Measurements from ENCODE around the gene TTC22.

Gene TTC22

GRCh38 chr1:54764922-54765561, 36.1 kb downstream of the TTC22 start:
- Histone ChIP-seq H3K27ac (ENCODE audit: low read length) (peak overlapping the region; percentile 41), H3K9ac (ENCODE audit: low read length in 2 of 2) (peak overlapping the region; percentile 68 to 76)

GRCh38 chr1:54764133-54764921, 36.8 kb downstream of the TTC22 start, which contains the start of gene PARS2:
Gene PARS2, minus strand, starts transcription at chr1:54764523. Its CDS starts 5,362 bp downstream, at chr1:54759161.
- Histone ChIP-seq H3K4me1 (ENCODE audit: control insufficient read depth, insufficient read depth, low read length) (peaks cover 13% of the 10 kb centered on the region), H3K27ac (ENCODE audit: low read length) (peak within 1 kb of the TSS; percentile 58), H3K4me3 (ENCODE audit: low read length in 2 of 2) (peak within 1 kb of the TSS; percentile 96 to 98), H3K36me3 (ENCODE audit: control insufficient read depth in 2 of 2, insufficient read depth in 2 of 2, low read length in 2 of 2) (no peaks in the 10 kb centered on the region), H3K9ac (ENCODE audit: low read length in 2 of 2) (peak within 1 kb of the TSS; percentile 86 to 87), H3K27me3 (ENCODE audit: control insufficient read depth in 1 of 2, insufficient read depth in 2 of 2, low read length in 2 of 2) (no peaks in the 10 kb centered on the region), H3K9me3 (ENCODE audit: control insufficient read depth in 2 of 2, low read length in 2 of 2) (no peaks in the 10 kb centered on the region)

More at GRCh38 chr1:54764922-54765561, 36.1 kb downstream of the TTC22 start:
- no peaks in the 10 kb centered on the region for H3K36me3 ChIP-seq (ENCODE audit: control insufficient read depth in 2 of 2, insufficient read depth in 2 of 2, low read length in 2 of 2)
- H3K9me3 ChIP-seq (ENCODE audit: control insufficient read depth in 2 of 2, low read length in 2 of 2) = no peaks in the 10 kb centered on the region
- H3K4me3 ChIP-seq (ENCODE audit: low read length in 2 of 2) = peak overlapping the region; percentile 87 to 98
- no peaks in the 10 kb centered on the region for H3K27me3 ChIP-seq (ENCODE audit: control insufficient read depth in 1 of 2, insufficient read depth in 2 of 2, low read length in 2 of 2)
- peaks cover 13% of the 10 kb centered on the region for H3K4me1 ChIP-seq (ENCODE audit: control insufficient read depth, insufficient read depth, low read length)

GRCh38 chr1:54763816-54764132, 37.3 kb downstream of the TTC22 start:
- Histone ChIP-seq H3K27me3 (ENCODE audit: control insufficient read depth in 1 of 2, insufficient read depth in 2 of 2, low read length in 2 of 2) (no peaks in the 10 kb centered on the region), H3K9me3 (ENCODE audit: control insufficient read depth in 2 of 2, low read length in 2 of 2) (no peaks in the 10 kb centered on the region), H3K4me1 (ENCODE audit: control insufficient read depth, insufficient read depth, low read length) (peaks cover 13% of the 10 kb centered on the region), H3K27ac (ENCODE audit: low read length) (peak overlapping the region; percentile 58), H3K36me3 (ENCODE audit: control insufficient read depth in 2 of 2, insufficient read depth in 2 of 2, low read length in 2 of 2) (peaks cover 0 to 2% of the 10 kb centered on the region in 2 donors), H3K9ac (ENCODE audit: low read length in 2 of 2) (peak overlapping the region; percentile 86 to 87), H3K4me3 (ENCODE audit: low read length in 2 of 2) (peak overlapping the region; percentile 96 to 98)

GRCh38 chr1:54758678-54759348, 42.3 kb downstream of the TTC22 start:
- Histone ChIP-seq H3K4me1 (ENCODE audit: control insufficient read depth, insufficient read depth, low read length) (peaks cover 8% of the 10 kb centered on the region), H3K4me3 (ENCODE audit: low read length in 2 of 2) (no peak overlapping the region), H3K9me3 (ENCODE audit: control insufficient read depth in 2 of 2, low read length in 2 of 2) (no peaks in the 10 kb centered on the region), H3K36me3 (ENCODE audit: control insufficient read depth in 2 of 2, insufficient read depth in 2 of 2, low read length in 2 of 2) (peaks cover 20 to 26% of the 10 kb centered on the region in 2 donors), H3K27me3 (ENCODE audit: control insufficient read depth in 1 of 2, insufficient read depth in 2 of 2, low read length in 2 of 2) (no peaks in the 10 kb centered on the region), H3K9ac (ENCODE audit: low read length in 2 of 2) (no peak overlapping the region), H3K27ac (ENCODE audit: low read length) (no peak overlapping the region)

DNA sequence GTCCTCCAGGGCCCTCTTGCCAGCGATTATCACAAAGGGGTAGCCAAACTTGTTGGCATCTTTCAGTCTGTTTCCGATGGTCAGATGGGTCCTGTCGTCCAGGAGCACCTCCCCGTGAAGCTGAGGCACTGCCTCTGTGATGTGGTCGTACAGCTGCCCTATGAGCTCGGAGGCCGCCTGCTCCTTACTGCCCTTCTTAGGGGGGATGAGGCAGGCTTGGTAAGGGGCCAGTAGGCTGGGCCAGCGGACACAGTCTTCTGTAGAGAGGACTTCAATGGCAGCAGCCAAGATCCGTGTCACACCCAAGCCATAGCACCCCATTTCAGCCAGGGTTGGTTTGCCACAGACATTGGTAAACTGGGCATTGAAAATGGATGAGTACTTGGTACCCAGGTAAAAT, 43.3 kb downstream of the TTC22 start:
- H3K9ac ChIP-seq (ENCODE audit: low read length in 2 of 2) = no peak overlapping the region

DNA sequence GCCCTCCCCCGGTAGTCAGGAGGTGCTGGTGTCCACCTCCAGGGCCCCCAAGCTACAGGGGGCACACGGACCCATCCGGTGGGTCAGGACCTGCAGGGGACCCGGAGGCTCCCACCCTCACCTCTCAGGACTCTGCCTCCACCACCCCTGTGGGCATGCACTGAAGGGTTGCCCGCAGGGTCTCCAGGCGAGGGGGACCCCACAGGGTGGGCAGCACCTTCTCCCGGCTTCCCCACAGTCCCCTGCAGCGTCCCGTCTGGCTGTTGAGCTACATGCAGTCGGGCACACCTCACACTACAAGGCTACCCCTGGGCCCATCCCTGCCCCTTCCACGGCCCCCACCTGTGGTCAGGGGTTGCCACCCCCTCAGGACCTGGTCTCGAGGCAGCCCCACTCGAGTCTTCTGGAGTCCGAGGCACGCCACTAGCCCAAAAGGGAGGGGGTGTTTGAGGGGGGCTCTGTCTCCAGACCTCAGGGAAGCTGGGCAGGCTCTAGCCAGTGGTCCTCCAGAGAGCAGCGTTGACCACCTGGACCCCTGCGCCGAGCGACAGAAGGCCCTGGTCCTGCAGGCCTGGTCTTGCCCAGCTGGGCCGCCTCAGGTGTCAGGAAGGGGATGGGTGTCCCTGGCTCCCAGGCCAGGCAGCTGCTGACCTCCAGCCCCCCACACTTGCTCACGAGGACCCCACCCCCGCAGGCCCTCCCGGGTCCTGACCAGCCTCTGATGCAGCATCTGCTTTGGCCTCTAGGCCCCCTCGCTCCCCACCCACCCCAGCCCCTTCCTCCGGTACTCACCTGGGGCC, 46.4 kb downstream of the TTC22 start:
- H3K4me3 ChIP-seq (ENCODE audit: low read length in 2 of 2) = no peak overlapping the region
- peaks cover 20 to 26% of the 10 kb centered on the region in 2 donors for H3K36me3 ChIP-seq (ENCODE audit: control insufficient read depth in 2 of 2, insufficient read depth in 2 of 2, low read length in 2 of 2)
- no peaks in the 10 kb centered on the region for H3K27me3 ChIP-seq (ENCODE audit: control insufficient read depth in 1 of 2, insufficient read depth in 2 of 2, low read length in 2 of 2)
- H3K9ac ChIP-seq (ENCODE audit: low read length in 2 of 2) = no peak overlapping the region
- no peaks in the 10 kb centered on the region for H3K4me1 ChIP-seq (ENCODE audit: control insufficient read depth, insufficient read depth, low read length)
- no peaks in the 10 kb centered on the region for H3K9me3 ChIP-seq (ENCODE audit: control insufficient read depth in 2 of 2, low read length in 2 of 2)
- H3K27ac ChIP-seq (ENCODE audit: low read length) = no peak overlapping the region

More for the DNA sequence above, 43.3 kb downstream of the TTC22 start:
- Histone ChIP-seq H3K27ac (ENCODE audit: low read length) (no peak overlapping the region), H3K36me3 (ENCODE audit: control insufficient read depth in 2 of 2, insufficient read depth in 2 of 2, low read length in 2 of 2) (peaks cover 20 to 26% of the 10 kb centered on the region in 2 donors), H3K4me1 (ENCODE audit: control insufficient read depth, insufficient read depth, low read length) (peaks cover 2% of the 10 kb centered on the region), H3K9me3 (ENCODE audit: control insufficient read depth in 2 of 2, low read length in 2 of 2) (no peaks in the 10 kb centered on the region), H3K4me3 (ENCODE audit: low read length in 2 of 2) (no peak overlapping the region), H3K27me3 (ENCODE audit: control insufficient read depth in 1 of 2, insufficient read depth in 2 of 2, low read length in 2 of 2) (no peaks in the 10 kb centered on the region)

GRCh38 chr1:54754045-54754444, 47.1 kb downstream of the TTC22 start:
- H3K27ac ChIP-seq (ENCODE audit: low read length) = no peak overlapping the region

GRCh38 chr1:54751426-54751825, 49.7 kb downstream of the TTC22 start:
- Histone ChIP-seq H3K36me3 (ENCODE audit: control insufficient read depth in 2 of 2, insufficient read depth in 2 of 2, low read length in 2 of 2) (peaks cover 4 to 7% of the 10 kb centered on the region in 2 donors), H3K27me3 (ENCODE audit: control insufficient read depth in 1 of 2, insufficient read depth in 2 of 2, low read length in 2 of 2) (no peaks in the 10 kb centered on the region), H3K4me3 (ENCODE audit: low read length in 2 of 2) (no peak overlapping the region), H3K9ac (ENCODE audit: low read length in 2 of 2) (no peak overlapping the region), H3K27ac (ENCODE audit: low read length) (no peak overlapping the region), H3K4me1 (ENCODE audit: control insufficient read depth, insufficient read depth, low read length) (no peaks in the 10 kb centered on the region), H3K9me3 (ENCODE audit: control insufficient read depth in 2 of 2, low read length in 2 of 2) (no peaks in the 10 kb centered on the region)

More at GRCh38 chr1:54754045-54754444, 47.1 kb downstream of the TTC22 start:
- peaks cover 20 to 26% of the 10 kb centered on the region in 2 donors for H3K36me3 ChIP-seq (ENCODE audit: control insufficient read depth in 2 of 2, insufficient read depth in 2 of 2, low read length in 2 of 2)
- H3K4me3 ChIP-seq (ENCODE audit: low read length in 2 of 2) = no peak overlapping the region
- H3K4me1 ChIP-seq (ENCODE audit: control insufficient read depth, insufficient read depth, low read length) = no peaks in the 10 kb centered on the region
- no peak overlapping the region for H3K9ac ChIP-seq (ENCODE audit: low read length in 2 of 2)
- H3K27me3 ChIP-seq (ENCODE audit: control insufficient read depth in 1 of 2, insufficient read depth in 2 of 2, low read length in 2 of 2) = no peaks in the 10 kb centered on the region
- H3K9me3 ChIP-seq (ENCODE audit: control insufficient read depth in 2 of 2, low read length in 2 of 2) = no peaks in the 10 kb centered on the region

DNA sequence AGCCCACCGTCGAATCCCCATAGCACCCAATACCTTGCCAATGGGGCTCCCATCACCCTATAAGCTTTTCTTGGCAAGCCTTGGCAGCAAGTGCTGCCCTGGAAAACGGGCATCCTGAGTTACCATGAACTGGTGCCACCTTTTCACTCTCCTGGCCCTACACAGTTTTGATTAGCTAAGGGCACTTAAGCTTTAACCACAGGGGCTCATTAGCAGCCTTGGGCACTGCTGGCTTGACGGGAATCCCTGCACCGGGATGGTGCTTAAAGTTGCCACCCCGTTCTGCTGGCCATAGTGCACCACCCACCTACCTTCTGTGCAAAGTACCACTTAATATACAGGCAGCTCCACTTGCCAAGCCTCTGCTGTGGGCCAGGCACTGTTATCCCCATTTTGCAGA, 50.5 kb downstream of the TTC22 start:
- no peaks in the 10 kb centered on the region for H3K4me1 ChIP-seq (ENCODE audit: control insufficient read depth, insufficient read depth, low read length)
- H3K36me3 ChIP-seq (ENCODE audit: control insufficient read depth in 2 of 2, insufficient read depth in 2 of 2, low read length in 2 of 2) = peaks cover 0 to 3% of the 10 kb centered on the region in 2 donors
- no peaks in the 10 kb centered on the region for H3K27me3 ChIP-seq (ENCODE audit: control insufficient read depth in 1 of 2, insufficient read depth in 2 of 2, low read length in 2 of 2)
- H3K9me3 ChIP-seq (ENCODE audit: control insufficient read depth in 2 of 2, low read length in 2 of 2) = no peaks in the 10 kb centered on the region
- H3K27ac ChIP-seq (ENCODE audit: low read length) = no peak overlapping the region
- H3K9ac ChIP-seq (ENCODE audit: low read length in 2 of 2) = no peak overlapping the region
- no peak overlapping the region for H3K4me3 ChIP-seq (ENCODE audit: low read length in 2 of 2)
